GM19397 (cell line): ENCODE results near the gene GLMN.

ENCODE experiments used
- ATAC-seq: cut with Tn5 transposase; IDR thresholded peaks from one replicate; pipeline ENCODE4 v1.9.1; 2021; ENCODE audit warnings: mild to moderate bottlenecking, moderate library complexity; ENCODE audit not compliant: unreplicated experiment

GLMN gene, protein sequence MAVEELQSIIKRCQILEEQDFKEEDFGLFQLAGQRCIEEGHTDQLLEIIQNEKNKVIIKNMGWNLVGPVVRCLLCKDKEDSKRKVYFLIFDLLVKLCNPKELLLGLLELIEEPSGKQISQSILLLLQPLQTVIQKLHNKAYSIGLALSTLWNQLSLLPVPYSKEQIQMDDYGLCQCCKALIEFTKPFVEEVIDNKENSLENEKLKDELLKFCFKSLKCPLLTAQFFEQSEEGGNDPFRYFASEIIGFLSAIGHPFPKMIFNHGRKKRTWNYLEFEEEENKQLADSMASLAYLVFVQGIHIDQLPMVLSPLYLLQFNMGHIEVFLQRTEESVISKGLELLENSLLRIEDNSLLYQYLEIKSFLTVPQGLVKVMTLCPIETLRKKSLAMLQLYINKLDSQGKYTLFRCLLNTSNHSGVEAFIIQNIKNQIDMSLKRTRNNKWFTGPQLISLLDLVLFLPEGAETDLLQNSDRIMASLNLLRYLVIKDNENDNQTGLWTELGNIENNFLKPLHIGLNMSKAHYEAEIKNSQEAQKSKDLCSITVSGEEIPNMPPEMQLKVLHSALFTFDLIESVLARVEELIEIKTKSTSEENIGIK

DNA sequence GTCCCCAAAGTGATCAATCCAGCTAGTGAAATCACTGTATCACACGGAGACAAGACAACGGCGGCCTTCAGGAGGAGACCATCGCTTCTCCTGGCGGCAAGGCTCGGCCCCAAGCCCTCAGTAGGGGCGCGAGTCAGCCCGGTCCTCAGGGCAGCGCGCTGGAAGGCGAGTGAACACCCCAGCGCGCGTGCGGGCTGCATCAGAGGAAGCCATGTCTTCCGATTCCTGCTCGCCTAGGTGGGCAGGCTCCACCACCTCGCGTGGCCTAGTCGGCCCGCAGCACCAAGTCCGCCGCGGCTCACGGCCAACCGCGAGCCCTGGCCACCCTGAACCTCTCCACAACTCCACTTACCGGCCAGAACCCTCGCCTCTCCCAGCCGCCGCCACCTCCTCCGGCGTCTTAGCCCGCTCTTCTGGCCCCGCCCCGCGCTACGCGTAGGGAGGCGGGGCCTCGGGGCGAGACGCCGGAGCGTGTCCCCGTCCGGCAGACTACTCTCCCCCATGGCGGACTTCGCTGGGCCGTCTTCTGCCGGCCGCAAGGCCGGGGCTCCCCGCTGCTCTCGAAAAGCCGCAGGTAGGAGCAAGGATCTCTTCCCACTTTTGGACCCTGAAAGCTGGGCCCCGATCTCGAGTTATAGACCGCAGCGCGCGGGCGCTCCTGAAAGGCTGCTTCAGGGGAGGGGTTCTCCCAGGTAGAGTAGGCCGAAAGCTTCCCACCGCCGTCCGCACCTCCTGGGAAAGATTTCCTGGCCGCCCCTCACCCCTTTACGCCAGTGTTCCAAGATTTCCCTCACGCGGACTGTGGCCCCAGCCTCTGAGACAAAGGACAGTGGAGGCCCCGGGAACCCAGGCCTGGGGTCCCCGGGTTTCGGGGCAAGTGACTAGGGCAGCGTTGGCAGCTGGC lies at the start of gene GLMN, which contains the start of gene RPAP2:
GLMN (minus strand) TSS at position 415 of the 904 bp plus-strand sequence. CDS start 988 bp downstream, outside the sequence.
RPAP2 (plus strand) TSS at position 487 of the 904 bp plus-strand sequence; CDS start at position 502, 15 bp downstream.
- peak; percentile 99 for ATAC-seq

DNA sequence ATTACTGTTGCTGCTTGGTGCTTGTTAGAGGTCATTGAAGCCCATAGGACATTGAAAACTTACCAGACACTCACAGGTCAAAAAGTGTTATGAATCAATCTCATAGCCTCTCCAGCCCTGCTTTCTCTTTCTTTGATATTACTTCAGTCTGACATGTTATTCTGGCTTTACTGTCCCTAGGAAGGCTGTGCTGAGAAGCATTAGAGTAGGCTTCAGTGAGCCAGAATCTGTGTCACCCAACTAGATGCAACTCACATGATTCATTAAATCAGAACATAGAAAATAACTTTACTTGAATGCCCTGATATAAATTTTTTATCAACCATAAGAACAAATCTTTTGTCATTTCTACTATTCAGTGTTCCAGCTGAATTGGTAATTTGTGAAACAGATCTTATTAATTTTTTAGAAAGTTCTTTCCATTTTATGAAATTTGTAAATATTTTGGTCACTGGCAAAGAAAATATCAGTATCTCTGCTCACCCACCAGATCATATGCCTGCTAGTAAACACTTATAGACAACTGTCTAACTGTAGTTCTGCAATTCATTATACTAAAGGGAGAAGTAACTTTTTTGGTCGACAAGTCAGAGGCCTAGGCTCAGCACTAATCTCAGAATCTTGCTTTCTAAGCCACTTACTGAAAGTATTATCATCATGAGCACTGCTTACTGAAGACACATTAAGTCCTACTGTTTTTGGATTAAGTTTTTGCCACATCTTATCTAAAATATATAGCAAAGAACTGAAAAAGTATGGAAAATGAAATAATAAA lies 48.3 kb upstream of the GLMN start:
- no peak for ATAC-seq

DNA sequence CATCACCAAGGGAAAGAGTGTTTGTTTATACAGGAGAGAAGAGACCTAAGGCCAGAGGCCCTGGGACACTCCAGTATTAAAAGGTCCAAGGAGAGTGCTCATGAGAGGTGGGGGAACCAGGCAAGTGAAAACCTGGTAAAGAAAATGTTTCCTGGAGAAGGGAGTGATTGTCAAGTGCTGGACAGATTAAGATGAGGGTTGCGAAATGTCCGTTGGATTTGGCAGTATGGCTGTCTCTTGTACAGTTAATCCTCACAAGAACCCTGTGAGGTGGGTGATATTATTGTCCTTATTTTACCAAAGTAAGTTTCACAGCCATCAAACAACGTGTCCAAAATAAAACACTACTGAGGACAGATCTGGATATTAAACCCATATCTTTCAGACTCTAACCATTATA lies 44.3 kb upstream of the GLMN start:
- ATAC-seq: no peak

DNA sequence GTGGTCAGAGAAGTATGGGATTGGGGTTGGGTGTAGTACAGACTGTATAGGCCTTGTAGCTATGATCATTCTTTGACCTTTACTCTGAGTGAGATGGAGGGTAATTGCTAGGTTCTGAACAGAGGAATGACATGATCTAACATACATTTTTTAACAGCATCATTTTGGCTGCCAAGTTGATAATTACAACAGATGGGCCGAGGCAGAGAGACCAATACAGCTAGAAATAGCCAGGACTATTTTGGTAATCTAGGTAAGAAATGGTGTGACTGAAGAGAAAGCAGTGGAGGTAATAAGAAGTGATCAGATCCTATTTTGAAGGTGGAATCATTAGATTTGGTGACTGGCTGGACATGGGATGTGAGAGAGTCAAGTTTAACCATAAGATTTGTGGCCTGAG lies 43.6 kb upstream of the GLMN start:
- no peak for ATAC-seq

DNA sequence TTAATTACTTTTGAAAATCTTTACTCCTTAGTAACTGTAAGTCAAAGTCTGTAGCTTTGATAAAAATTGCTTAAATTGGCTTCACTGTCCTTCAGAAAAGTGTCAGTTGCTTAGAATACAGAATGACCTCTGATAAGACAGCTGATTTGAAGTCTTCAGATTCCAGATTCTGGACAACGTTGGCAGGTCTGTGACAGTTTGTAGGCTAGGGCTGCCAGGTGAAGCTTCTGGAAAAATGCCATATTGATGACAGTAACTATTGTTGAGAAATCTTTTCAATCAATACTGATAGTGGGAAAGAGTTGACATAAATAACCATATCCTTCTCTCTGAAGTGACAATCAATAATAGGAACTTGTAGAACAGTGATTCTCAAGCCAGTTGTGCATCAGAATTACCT lies 41.4 kb upstream of the GLMN start:
- ATAC-seq: no peak

DNA sequence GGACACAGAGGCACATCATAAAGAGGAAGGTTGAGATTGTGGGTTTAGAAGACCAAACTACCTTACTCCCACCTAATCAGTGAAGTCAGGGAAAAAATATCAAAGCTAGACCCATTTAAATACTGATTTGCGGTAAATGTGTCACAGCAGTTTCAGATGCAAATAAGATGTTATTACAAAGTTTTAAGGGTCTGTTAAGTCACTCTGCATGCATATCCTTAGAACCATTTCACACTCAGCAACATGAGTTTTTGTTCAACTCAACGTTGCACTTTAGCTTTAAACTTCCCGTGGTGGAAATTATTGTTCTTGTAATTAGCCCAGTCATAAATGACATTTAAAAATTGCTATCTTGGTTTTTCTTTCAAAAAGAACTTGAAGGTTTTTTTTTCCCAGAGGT lies 34.9 kb upstream of the GLMN start:
- ATAC-seq: no peak

DNA sequence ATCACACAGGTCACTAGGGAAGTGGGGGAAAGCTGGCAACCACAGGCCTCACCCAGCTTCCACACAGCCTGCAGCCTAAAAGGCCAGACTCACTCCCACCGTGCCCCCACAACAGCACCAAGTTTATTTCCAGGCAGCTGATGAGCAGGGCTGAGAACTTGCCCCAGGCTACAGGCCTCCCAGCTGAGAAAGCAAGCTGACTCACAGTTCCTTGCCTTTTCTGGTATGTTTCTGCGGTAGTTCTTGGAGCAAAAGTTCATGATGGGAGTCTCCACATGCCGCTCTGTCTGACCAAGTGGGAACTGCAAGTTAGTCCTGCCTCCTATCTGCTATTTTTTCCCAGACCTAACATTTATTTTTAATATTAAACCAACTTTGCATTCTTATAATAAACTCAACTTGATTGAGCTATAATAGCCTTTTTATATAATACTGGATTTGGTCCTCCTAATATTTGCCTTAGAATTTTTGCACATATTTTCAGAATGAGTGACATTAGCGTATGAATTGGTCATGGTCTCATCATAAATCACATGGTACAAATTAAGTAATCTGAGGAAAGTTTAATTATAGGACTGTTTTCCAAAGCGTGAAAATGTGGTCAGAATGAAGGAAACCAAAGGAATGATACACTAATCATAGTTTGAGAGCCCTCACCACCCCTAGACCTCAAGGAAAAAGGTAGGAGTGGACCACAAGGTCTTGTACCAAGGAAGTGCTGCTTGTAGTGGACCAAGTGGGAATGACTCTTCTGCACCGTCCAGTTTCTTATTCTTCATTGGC lies 30.8 kb upstream of the GLMN start:
- ATAC-seq: no peak

DNA sequence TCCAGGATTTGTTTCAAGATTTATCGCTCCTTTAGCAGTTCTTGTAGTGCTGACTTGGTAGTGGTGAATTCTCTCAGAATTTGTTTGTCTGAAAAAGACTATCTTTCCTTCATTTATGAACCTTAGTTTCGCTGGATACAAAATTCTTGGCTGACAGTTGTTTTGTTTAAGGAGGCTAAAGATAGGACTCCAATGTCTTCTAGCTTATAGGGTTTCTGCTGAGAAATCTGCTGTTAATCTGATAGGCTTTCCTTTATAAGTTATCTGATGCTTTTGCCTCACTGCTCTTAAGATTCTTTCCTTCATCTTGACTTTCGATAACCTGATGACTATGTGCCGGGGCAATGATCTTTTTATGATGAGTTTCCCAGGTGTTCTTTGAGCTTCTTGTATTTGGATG lies 29.0 kb upstream of the GLMN start:
- no peak for ATAC-seq

DNA sequence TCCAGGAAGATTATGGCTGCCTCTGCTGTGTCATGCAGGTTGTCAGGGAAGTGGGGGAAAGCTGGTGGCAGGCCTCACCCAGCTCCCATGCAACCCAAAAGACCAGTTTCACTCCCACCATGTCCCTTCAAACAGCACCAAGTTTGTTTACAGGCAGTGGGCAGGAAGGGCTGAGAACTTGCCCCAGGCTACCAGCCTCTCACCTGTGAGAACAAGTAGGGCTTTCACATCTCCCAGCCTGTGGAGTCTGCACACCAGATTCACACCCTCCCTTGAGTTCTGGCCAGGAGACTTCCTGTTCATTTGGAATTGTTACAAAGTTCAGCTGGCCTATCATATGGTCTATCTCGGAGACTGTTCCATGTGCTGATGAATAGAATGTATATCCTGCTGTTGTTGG lies 27.9 kb upstream of the GLMN start:
- no peak for ATAC-seq

DNA sequence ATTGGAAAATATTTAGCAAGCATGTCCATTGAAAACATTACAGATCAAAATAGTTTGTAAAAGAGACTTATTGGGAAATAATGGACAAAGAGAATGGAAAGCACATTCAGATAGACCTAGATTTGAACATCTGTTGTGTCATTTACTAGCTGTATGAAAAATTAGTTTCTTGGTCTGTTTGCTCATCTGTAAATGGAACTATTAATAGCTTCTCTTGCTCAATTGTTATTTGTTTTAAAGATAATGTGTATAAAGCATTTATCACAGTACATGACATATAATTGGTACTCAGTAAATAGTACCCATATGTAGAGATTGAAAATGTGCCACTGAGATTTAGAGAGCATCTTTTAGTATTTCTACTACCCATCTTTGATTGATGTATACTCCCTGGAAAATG lies 26.0 kb upstream of the GLMN start:
- no peak for ATAC-seq

DNA sequence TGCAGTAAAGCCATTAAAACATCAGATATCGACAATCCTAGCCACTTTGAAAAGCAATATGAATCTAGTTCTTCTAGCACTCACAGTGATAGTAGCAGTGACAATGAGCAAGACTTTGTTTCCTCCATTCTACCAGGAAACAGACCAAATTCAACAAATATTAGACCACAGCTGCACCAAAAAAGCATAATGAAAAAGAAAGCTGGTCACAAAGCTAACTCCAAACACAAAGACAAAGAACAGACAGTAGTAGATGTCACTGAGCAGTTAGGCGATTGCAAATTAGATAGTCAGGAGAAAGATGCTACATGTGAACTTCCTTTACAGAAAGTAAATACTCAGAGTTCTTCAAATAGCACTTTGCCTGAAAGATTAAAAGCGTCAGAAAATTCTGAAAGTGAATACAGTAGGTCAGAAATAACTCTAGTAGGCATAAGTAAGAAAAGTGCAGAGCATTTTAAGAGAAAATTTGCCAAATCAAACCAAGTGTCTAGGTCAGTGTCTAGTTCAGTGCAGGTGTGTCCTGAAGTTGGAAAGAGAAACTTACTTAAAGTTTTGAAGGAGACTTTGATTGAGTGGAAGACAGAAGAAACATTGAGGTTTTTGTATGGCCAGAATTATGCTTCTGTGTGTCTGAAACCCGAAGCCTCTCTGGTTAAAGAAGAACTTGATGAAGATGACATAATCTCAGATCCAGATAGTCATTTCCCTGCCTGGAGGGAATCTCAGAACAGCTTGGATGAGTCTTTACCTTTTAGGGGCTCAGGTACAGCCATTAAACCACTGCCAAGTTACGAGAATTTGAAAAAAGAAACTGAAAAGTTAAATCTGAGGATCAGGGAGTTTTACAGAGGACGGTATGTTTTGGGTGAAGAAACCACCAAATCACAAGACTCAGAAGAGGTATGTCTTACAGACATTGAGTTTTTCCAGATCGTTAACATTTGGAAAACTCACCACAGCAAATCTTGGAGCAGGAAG lies 25.0 kb upstream of the GLMN start:
- no peak for ATAC-seq

DNA sequence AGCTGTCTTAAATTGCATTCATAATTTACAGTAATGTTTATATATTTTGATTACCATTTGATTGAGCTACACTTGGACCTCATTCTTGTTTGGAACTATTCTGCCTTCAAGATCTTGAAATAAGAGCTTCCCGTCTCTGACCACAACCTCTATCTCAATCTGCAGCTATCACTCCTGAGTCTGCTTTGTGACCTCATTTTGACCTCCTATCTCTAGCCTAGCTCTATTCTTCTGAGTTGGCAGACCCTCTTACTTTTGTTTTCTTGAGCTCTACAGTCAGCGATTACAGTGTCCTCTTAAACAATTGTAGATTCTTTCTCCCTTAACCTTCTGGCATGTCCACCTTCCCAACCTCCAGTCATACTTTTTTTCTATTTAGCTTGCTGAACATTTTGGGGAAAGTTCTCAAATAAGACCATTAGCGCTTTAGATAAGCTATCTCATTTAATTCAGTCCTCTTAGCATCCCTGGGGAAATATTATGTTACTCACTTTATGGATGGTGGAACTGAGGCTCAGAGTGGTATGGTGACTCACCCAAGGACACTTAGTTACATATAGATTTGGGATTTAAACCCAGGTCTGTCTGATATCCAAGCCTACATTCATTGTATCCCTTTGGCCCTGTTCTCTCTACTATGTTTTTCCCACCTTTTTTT lies 19.2 kb upstream of the GLMN start:
- ATAC-seq: no peak

DNA sequence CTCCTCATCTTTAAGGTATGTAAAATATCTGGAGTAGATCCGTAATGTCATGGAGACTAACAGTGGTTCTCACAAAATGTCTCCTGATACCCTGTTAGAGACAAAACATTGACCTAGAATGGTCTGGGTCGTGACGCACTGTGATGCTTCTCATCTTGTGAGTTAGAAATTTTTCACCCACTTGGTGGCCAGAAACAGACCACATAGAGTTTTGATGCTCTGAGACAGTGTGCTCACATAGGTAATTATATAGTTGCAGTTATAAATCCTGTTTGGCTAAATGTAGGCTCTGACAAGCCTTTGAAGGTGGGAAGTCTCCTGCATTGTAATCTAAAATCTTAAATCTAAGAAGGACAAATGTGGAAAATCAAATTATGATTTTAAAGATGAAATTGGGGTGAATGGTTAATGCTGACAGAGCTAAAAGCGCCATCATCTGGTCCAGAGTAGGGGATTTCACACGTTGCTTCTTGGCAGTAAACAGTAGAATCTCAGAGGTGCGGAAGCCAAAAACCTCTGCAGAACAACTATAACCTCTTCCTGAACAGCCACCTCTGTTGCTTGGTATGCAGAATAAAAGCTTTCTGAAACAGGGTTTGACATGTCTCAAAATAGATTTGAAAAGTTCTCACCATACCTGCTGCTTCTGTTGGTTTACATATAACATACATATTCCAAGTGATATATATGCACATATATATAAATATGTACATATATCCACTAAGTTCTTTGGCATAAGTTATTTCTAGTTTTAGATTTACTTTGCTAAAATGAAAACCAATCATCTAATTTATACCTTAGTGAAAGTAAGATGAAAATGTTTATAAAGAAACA lies 17.2 kb upstream of the GLMN start:
- ATAC-seq: no peak

DNA sequence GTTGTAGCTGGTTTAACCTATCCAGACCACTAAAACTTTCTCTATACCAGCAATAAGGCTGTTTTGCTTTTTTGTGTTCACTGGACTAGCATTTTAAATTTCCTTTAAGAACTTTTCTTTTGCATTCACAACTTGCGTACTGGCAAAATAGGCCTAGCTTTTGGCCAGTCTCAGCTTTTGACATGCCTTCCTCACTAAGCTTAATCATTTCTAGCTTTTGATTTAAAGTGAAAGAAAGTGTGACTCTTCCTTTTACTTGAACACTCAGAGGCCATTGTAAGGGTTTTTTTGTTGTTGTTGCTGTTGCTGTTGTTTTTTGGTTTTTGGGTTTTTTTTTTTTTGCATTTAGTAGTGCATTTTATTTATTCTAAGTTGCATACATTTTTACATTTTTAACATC lies 15.2 kb upstream of the GLMN start:
- ATAC-seq: no peak

DNA sequence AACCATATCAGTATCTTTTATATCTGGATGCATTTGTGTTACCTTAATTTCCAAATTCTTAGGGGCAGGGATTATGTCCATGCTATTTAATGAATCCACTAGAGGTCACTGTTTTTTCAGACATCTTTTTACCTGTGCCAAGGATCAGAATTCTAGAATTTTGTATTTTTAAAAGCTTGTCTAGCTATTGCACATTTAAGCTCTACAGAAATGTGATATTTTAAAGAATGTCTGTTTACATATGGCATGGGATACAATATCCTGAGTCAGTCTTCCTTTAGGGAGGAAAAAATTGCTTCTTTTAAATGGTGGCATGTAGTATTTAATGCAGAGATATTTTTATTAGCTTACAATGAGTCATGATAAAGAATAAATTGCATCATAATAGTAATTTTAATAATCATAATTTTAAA lies 11.4 kb upstream of the GLMN start:
- ATAC-seq: no peak

DNA sequence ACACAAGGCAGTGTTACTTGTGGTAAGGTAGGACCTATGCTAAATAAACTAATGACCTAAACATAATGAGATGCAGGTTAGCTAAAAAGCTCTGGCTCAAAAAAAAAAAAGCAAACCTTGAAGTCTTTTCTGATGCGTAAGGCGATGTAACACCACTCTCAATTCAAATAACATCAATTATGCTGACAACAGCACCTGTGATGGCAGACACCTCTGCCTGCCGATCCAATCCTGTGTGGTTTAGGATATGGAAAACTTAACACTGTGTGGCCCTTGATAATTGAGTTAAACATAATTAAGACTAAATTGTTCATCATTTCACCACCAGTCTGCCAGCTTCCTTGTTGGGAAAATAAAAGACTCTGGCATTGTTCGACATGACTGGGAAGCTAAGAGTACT lies 9.2 kb upstream of the GLMN start:
- ATAC-seq: no peak

DNA sequence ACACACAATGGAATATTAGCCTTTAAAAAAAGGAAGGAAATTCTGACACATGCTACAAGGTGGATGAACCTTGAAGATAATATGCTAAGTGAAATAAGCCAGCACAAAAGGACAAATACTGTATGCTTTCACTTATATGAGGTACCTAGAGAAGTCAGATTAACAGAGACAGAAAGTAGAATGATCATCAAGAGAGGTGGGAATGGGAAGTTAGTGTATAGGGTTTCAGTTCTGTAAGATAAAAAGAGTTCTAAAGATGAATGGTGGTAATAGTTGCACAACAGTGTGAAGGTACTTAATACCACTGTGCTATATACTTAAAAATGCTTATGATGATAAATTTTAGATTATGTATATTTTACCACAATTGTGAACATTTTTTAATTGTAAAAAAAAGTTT lies 7.2 kb upstream of the GLMN start:
- ATAC-seq: no peak
